Measurements from ENCODE around the gene PLA2G4A.

PLA2G4A gene

GRCh38 chr1:186835448-186835847, 6.7 kb downstream of the PLA2G4A start:
- no peak for DNase-seq

GRCh38 chr1:186837806-186838205, 9.1 kb downstream of the PLA2G4A start:
- no peak for DNase-seq

GRCh38 chr1:186838380-186839040, 9.8 kb downstream of the PLA2G4A start:
- no peak for DNase-seq

DNA sequence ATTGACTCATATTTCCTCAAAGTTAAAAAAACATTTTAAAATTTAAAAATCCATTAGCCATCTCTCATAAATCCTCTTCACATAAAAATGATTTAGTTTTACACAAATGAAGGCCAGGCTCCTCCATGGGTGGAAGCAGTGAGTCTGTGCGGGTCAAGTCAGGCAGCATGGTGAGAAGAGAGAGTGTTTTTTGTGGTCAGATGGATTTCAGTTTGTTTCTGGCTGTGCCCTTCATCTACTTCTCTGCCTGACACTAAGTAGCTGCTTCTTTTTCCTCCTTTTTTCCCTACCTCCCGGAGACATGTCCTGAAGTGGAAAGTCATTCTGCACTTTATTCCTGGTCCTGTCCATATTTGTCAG, 10.3 kb downstream of the PLA2G4A start:
- no peak for DNase-seq

DNA sequence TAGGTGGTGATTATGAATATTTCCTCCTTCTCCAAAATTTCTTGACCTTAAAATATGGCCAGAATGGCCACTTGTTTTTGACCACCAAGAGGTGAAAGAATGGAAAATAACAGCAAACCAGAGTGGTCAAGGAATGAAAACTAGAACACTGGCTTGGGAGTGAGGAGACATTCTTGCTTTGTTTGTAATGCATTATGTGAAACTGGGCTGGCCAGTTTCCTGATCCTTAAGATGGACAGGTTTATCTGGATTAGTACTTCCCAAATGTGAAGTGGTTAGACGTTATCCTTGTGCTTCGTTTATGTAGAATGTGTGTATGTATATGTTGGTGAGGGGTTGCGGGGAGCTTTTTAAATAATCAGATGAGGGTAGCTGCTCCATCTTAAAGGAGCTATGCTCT, 12.8 kb downstream of the PLA2G4A start:
- DNase-seq: no peak

DNA sequence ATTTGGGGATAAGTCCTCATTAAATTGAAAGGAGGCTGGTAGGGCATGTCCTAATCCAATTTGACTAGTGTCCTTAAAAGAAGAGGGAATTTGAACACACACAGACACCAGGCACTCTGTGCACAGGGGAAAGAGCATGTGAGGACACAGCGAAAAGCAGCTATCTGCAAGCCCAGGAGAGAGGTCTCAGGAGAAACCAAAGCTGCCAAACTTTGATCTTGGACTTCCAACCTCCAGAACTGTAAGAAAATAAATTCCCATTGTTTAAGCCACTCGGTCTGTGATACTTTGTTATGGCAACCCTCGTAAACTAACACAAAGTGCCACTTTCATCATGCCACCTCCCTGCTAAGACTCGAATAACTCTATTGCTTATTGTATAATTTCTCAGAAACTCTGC, 13.8 kb downstream of the PLA2G4A start:
- no peak for DNase-seq

DNA sequence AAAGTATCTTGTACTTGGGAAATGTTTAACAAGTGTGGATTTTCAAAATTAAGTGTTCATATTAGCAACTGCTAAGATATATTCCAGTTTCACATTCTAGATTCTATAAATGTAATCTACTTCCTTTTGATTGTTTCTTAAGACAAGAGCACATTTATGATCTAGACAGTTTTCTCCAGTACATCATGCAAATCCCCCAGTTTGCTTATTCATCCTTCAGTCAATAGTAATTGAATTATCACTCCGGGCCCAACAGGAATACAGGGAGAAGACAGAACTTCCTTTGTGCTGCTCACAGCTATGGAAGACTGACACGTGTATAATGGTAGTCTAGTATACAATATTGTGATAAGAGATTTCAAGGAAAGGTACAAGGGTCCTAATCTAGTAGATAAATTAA, 14.5 kb downstream of the PLA2G4A start:
- DNase-seq: no peak

- DNase-seq: no peak
These were observed 15.2 kb downstream of the PLA2G4A start for GRCh38 chr1:186843931-186844330.

DNA sequence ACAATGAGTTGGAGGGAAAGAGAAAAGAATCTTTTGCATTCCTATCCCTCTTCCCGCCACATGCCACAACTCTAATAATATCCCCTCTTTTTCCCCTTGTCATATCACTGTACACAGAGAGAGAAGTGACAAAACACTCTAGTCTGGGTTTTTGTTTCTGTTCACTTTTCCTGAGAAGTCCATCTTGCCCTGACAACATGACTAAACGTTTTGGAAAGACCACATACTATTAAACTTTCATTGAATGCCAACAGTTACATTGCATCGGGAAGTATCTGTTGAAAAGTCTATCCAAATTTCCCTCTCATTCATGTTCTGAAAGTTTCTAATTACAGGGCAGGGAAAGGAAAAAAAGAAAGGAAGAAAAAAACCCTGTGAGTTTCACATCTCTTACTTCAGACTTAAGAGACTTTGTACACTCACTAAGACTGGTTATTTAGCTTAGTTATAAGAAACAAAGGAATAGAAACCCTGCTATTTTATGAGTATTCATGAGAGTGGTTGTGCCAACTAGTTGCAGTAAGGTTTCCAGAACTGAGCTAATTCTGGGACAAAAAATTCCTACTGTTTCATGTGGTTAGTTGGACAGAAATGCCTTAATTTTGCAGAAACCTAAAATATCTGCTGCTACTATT, 16.9 kb downstream of the PLA2G4A start:
- no peak for DNase-seq

DNA sequence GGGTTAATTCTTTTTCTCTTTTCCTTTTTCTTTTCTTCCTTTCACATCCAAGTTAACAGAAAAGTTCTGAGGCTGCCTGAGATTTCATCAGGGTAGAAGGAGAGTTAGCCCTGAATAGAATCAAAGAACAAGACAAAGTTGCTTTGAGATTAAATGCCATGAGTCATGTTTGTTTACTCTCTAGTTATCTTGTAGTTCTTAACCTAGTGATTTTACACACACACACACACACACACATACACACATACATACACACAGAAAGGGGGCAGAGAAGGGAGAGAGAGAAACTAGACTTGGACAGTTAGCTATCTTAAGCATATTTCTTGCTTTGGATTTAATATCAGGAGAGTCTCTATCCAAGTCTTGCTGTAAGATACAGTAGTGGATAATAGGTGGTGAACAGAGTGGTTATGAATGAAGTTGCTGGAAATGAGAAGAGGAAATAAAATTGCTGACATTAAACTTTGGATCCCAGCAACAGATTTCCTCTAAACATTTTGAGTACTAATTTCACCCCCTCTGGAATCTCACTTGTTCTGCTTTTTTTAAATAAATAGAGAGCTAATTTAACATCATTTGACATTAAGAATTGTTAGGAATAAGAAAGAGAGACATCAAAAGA, 19.9 kb downstream of the PLA2G4A start:
- no peak for DNase-seq

DNA sequence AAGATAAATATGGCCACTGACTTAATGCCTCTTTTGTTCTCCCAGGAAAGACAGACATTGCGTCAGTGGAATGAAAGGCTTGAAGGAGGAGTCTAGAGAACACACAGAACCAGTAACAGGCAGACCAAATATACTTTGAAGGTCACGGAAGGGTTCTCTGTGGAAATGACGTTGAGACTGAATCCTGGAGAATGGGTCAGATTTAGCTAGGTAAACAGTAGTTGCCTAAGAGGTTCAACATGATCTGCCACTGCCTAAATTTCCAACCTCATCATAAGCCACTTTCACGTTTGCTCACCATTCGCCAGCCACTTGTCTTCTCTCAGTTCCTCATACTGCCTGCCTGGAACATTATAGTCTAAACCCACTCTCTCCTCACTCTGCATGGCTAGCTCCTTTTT, 20.5 kb downstream of the PLA2G4A start:
- DNase-seq: no peak

GRCh38 chr1:186849826-186850225, 21.1 kb downstream of the PLA2G4A start:
- DNase-seq: no peak

- no peak for DNase-seq
These were observed 25.4 kb downstream of the PLA2G4A start for GRCh38 chr1:186854102-186854501.

- no peak for DNase-seq
These were observed 30.2 kb downstream of the PLA2G4A start for GRCh38 chr1:186858923-186859322.

- no peak for DNase-seq
These were observed 31.2 kb downstream of the PLA2G4A start for GRCh38 chr1:186859995-186860394.

DNA sequence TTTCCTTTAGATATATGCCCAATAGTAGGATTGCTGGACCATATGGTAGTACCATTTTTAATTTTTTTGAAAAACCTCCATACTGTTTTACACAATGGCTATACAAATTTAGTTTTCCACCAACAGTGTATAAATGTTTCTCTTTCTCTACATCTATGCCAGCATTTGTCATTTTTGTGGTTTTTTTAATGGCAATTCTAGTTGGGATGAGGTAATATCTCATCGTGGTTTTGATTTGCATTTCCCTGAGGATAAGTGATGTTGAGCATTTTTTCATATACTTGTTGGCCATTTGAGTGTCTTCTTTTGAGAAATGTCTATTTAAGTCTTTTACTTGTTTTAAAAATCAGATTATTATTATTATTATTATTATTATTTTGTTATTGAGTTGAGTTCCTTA, 35.5 kb downstream of the PLA2G4A start:
- no peak for DNase-seq

GRCh38 chr1:186865253-186865652, 36.5 kb downstream of the PLA2G4A start:
- DNase-seq: no peak

DNA sequence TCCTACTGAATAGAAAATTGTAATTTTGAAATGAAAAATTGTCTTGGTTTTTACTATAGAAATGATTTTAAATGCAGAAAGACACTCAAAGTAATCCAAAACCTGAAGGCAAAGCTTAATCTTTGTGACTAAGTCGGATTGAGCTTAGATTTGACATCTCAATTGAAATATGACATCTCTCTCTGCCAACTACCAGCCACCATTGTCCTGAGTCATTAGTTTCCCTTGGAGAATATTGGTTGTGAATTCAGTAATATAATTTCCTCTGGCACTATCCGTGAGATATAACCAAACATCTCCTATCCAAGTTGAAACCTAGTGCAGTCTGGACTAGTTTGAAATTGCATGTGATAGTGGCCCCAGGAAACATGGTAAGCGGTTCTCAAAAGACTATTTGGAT, 37.1 kb downstream of the PLA2G4A start:
- no peak for DNase-seq

DNA sequence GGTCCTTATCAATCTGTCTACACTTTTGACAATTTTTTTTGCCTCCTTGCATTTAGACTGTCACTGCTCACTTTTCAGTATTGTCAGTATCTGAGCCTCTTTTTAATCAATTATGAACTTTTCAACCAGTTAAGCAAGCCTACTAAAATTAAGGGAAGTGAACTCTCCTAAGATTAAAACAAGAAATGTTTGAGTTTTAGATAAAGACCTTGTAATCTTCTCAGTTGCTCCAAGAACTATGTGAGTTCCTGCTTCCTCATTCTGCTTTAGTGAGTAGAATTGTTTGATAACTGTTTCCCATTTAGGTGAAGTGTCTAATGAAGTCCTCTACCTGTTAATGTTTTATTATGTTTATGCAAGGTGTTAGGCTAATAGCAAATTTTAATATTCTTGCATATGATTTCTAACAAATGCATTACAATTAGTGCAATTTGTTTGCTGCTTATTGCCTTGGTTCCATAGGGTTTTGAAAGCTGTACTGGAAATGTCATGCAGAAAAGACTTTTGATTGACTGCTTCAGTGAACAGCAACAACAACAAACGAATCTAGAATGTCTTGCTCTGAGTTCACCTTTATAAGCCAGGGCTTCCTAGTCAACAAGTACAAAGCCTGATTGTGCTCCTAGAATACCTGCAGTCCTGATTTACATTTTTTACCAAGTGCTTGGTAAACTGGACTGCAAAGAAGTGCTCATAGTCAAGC, 40.9 kb downstream of the PLA2G4A start:
- no peak for DNase-seq

- no peak for DNase-seq
These were observed 43.0 kb downstream of the PLA2G4A start for GRCh38 chr1:186871784-186872183.

DNA sequence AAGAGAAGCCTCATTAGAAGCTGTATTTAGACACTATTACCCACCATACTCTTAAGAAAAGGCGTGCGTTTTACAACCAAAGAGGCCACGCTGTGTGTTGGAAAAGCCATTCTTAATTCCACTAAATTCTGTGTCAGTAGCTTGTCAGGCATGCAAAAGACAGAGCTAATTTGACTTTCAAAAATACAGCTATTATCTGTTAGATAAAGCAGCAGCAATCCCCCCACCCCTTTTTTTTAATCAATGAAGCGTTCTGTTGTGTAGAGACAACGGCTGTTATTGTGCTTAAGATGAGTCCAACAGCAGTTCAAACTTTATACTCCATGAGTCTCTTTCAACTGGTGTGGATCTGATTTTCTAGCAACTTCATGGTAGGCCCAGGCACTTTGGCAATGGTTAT, 43.5 kb downstream of the PLA2G4A start:
- no peak for DNase-seq

GRCh38 chr1:186873687-186874086, 44.9 kb downstream of the PLA2G4A start:
- DNase-seq: no peak

- no peak for DNase-seq
These were observed 47.4 kb downstream of the PLA2G4A start for GRCh38 chr1:186875896-186876835.

Data from stimulated activated CD4-positive, alpha-beta T cell treated with anti-CD3 and anti-CD28 coated beads, Interleukin-1b, Interleukin-23, amount 100 ng/mL, for 48 hours (primary cell).